Activated naive CD4-positive, alpha-beta T cell treated with Interleukin-2 at 50 U/mL for 16 hours (primary cell): ENCODE results near the gene SNX5.
"Not testable (repeated sequence)": the region's sequence is repeated elsewhere in the genome, so short reads cannot be mapped to it uniquely, and the experiment has no call there.

ENCODE experiments used
- DNase-seq: peaks from one replicate; pipeline ENCODE4 v3.0.0-alpha.2; 2020

SNX5 gene

GRCh38 chr20:17992847-17993513, 24.4 kb upstream of the SNX5 start:
- DNase-seq = no peak

DNA sequence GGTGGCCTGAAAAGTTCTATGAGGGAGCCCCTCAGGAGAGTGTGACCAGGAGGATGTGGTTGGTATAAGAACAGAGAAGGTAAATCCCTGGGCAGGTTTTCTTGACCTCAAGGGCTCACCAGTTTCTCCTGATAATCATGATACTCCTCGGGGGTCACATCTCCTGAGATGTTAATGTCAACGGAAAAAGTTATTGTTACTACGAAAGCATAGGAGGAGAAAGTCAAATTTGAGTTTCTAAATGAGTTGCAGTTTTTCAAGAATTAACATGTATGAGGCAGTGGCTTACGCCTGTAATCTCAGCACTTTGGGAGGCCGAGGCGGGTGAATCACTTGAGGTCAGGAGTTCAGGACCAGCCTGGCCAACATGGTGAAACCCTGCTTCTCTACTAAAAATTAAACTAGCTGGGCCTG, 23.6 kb upstream of the SNX5 start:
- peak; percentile 61 for DNase-seq

- DNase-seq = no peak
These were observed 21.8 kb upstream of the SNX5 start for GRCh38 chr20:17990278-17990972.

DNA sequence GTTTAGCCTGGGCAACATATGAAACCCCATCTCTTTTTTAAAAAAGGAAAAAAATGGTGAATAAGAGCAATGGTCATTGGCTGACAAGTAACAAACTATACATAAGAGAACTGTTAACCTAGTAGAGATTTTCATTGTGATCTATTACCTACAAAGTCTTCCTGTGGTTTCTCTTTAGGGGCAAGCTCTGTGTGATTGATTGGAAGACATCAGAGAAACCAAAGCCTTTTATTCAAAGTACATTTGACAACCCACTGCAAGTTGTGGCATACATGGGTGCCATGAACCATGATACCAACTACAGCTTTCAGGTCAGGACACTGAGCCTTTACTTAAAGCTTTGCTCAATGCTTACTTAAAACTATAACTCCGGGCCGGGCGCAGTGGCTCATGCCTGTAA, 19.4 kb upstream of the SNX5 start:
- DNase-seq = no peak

GRCh38 chr20:17985388-17986018, 16.9 kb upstream of the SNX5 start:
- DNase-seq = no peak

GRCh38 chr20:17976305-17976704, 7.7 kb upstream of the SNX5 start:
- no peak for DNase-seq

- DNase-seq = no peak
These were observed 3.5 kb upstream of the SNX5 start for GRCh38 chr20:17972121-17972520.

DNA sequence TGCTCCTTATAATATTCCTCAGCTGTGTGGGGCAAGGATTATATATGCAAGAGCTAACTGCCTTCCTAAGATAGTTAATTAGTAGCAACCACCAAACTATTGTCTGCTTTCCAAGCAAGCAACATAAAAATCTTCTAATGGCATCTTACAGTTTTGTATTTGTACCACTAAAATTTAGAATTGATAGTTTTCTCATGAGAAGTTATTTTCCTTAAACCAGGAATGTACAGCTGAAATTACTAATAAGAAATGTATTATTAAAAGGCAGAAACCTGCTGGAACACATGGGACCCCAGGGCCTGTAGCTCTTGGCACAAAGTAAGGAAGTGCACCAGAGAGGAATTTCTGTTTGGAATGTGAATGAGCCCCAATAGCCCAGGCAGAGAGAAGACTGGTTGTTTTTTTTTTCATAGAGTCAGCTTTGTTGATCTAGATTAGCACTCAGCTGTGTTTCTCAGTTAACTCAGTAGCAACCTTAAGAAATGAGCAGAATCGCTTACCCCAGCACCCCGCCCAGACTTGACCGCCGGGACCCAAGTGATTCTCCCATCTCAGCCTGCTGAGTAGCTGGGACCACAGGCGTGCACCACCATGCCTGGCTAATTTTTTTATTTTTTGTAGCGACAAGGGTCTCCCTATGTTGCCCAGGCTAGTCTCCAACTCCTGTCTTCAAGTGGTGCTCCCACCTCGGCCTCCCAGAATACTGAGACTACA, 2.9 kb upstream of the SNX5 start:
- DNase-seq = no peak

- DNase-seq = peak; percentile 23
These were observed 1.4 kb upstream of the SNX5 start for GRCh38 chr20:17969884-17970409.

GRCh38 chr20:17969278-17969883, 787 bp upstream of the SNX5 start:
- peak; percentile 46 for DNase-seq

DNA sequence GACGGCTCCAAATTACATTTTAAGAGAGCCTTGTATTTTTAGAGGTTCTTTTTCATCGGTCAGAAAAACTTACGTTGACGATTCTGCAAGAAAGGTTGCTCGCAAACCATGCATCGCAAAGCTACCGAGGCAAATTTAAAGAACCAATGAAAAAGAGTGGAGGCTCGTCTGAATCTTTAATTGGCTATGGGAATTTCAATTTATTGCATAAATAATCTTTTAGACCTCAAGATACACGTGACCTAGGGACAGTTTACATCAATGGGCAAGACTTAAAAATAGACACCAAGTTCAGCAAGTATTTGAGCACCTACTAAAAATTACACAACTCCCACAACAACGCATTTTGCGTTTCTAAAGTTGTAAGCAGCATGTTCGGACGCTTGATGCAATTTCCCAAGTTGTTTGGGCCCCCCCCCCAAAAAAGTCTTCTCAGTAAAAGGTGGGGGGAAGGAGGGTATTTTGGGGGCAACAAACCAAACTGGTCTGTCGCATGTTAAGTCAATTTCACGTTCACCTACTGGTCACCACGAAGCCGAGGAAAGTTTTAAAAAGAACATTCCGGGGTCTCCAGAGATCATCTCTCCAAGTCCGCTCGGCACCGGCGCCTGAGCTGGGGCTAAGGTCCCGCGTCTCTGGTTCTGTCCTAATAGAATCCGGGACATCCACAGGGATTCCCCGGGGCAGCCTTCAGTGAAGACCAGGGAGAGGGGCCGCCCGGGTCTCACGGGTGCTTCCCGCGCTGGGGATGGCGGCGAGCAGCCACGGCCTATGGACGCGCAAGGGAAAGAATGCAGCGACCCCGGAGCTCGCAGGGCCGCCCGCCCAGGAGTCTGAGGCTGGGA, 851 bp downstream of the SNX5 start:
- no peak for DNase-seq

GRCh38 chr20:17966432-17967310, 1.9 kb downstream of the SNX5 start:
- DNase-seq = no peak

- DNase-seq = no peak
These were observed 3.4 kb downstream of the SNX5 start for GRCh38 chr20:17965042-17965697.

GRCh38 chr20:17964632-17965031, 4.0 kb downstream of the SNX5 start:
- no peak for DNase-seq

GRCh38 chr20:17964073-17964472, 4.5 kb downstream of the SNX5 start:
- no peak for DNase-seq

DNA sequence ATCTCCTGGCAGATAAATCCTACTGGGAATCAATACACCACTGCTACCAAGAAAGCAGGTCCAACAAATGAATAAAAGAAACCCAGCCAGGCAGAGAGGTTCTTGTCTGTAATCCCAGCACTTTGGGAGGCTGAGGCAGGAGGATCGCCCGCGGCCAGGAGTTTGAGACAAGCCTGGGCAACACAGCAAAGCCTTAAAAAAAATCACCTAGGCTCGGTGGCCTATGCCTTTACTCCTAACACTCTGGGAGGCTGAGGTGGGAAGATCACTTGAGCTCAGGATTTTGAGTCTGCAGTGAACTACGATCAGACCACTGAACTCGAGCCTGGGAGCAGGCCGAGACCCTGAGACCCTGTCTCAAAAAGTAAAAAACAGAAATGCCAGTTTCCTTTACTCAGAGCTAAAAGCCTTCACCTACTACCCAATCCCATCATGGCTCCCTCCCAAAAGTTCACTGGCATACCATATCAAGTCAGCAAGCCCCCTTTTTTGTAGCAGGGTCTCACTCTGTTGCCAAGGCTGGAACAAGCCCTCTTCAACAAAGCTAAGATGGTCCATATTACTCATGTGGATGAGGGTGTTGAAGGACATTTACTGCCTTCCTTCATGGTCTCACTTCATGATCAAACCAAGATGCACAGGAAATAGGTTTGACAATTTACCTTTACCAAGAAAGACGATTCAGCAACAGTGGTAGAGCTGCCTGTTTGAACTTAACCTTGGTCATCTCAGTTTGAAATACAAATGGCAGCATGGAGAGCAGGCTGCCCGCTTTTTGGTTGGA, 5.3 kb downstream of the SNX5 start:
- DNase-seq = no peak

DNA sequence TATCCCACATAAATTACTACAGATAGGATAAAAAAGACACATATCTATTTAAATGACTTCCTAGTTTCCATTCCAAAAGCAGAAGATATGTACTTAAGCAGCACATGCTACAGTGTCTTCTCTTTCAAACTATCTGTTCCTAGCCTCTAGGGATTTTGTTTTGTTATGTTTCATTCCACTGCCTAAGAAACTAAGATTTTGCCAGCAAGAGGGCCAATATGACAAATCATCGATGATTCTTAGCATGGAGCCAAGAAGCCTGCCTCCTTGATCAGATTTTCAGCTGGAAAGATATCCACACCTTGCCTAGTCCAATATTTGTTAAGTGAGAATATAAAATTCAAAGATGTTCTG, 7.0 kb downstream of the SNX5 start:
- no peak for DNase-seq

DNA sequence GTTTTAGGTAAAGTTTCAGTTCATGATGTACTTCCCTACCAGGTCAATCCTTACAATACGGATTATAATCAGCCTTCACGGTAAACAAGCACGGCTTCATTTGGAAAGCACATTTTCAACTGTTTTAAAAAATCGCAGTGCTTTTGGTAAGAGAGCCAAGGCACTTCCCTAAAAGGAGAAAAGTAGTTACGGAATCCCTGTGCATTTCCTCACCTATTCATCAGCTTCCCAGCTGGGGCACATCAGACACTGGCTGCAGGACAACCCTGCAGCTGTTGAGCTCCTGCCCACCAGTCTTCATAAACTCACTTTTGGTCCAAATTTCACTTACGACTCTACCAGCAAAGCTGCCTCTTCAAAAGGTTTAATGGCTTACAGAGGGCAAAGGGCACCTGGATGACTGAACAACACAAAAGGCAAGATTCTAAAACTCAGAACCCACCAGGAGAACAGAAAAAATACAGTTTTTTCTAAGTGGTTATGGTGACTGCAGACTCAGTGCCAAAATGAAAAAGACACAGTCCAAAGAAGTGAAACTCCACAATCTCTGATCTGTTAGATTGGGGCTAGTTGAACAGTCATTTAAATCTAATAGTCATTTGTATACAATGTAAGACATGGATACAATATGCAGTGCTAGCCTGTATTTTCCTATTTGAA, 7.5 kb downstream of the SNX5 start:
- DNase-seq = no peak

DNA sequence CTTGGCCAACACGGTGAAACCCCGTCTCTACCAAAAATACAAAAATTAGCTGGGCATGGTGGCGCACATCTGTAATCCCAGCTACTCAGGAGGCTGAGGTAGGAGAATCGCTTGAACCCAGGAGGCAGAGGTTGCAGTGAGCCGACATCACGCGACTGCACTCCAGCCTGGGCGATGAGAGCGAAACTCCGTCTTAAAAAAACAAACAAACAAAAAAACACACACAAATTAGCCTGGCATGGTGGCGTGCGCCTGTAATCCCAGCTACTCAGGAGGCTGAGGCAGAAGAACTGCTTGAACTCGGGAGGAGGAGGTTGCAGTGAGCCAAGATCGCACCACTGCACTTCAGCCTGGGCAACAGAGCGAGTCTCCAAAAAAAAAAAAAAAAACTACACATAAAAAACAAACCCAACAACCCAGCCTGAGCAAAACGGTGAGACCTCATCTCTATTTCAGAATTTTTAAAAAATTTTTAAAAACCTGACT, 8.2 kb downstream of the SNX5 start:
- not testable (repeated sequence) for DNase-seq
